Ishikawa (cell line): ENCODE results near the gene CARS1.

Source experiments
- CEBPB ChIP-seq: IDR thresholded peaks from 2 replicates; pipeline ENCODE4 v1.6.1; 2012
- CREB1 ChIP-seq: IDR thresholded peaks from 2 replicates; pipeline ENCODE4 v1.6.1; 2012; ENCODE audit warnings: low read depth
- EGR1 ChIP-seq: IDR thresholded peaks from 2 replicates; pipeline ENCODE4 v1.6.1; 2012
- EP300 ChIP-seq: IDR thresholded peaks from 2 replicates; pipeline ENCODE4 v1.6.1; 2012; ENCODE audit warnings: borderline replicate concordance
- FOXM1 ChIP-seq: IDR thresholded peaks from 2 replicates; pipeline ENCODE4 v1.6.1; 2012; ENCODE audit warnings: low read depth, borderline replicate concordance
- NFIC ChIP-seq: IDR thresholded peaks from 2 replicates; pipeline ENCODE4 v1.6.1; 2012
- RAD21 ChIP-seq: IDR thresholded peaks from 2 replicates; pipeline ENCODE4 v1.6.1; 2012; ENCODE audit warnings: low read depth
- TAF1 ChIP-seq: IDR thresholded peaks from 2 replicates; pipeline ENCODE4 v1.6.1; 2012; ENCODE audit warnings: low read depth, mild to moderate bottlenecking
- TCF12 ChIP-seq: IDR thresholded peaks from 2 replicates; pipeline ENCODE4 v1.6.1; 2012; ENCODE audit warnings: low read depth
- TEAD4 ChIP-seq: IDR thresholded peaks from 2 replicates; pipeline ENCODE4 v1.6.1; 2012
- USF1 ChIP-seq: IDR thresholded peaks from 2 replicates; pipeline ENCODE4 v1.6.1; 2012
- YY1 ChIP-seq: IDR thresholded peaks from 2 replicates; pipeline ENCODE4 v1.6.1; 2012; ENCODE audit warnings: low read depth
- ZBTB7A ChIP-seq: IDR thresholded peaks from 2 replicates; pipeline ENCODE4 v1.6.1; 2012; ENCODE audit warnings: low read depth
- TF ChIP-seq, protein P1 (sequence below): IDR thresholded peaks from 2 replicates; pipeline ENCODE4 v1.6.1; 2012
- TF ChIP-seq, protein P2 (sequence below): IDR thresholded peaks from 2 replicates; pipeline ENCODE4 v1.6.1; 2012; ENCODE audit warnings: low read depth, mild to moderate bottlenecking

The CARS1 gene

GRCh38 chr11:2955906-2956476, 101.2 kb downstream of the CARS1 start:
- no peak for TF ChIP-seq TEAD4
- no peak for TF ChIP-seq EGR1
- TF ChIP-seq USF1: no peak
- TF ChIP-seq, protein P1, sequence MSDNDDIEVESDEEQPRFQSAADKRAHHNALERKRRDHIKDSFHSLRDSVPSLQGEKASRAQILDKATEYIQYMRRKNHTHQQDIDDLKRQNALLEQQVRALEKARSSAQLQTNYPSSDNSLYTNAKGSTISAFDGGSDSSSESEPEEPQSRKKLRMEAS: no peak
- no peak for TF ChIP-seq TCF12
- no peak for TF ChIP-seq TAF1

DNA sequence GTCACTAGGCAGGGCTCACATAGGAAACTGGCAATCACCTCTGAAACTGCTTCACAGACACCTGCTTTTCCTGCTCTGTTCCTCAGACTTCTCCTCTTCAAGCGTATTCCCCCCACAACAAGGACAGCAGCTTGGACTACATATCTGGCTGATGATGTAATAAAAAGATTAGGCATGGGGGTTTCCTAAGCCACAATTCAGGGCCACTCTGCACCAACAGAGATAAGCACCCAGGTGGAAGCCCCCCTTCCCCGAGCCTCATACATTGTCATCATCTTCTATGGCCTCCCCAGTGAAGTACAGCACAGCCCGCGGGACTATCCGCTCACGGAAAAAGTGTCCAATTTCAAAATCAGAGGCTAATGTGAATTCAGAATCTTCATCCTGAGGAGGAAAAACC, 103.0 kb downstream of the CARS1 start:
- TF ChIP-seq, protein P1: no peak
- TF ChIP-seq TEAD4: no peak
- TF ChIP-seq TCF12: no peak
- TF ChIP-seq NFIC: no peak
- TF ChIP-seq FOXM1: no peak
- TF ChIP-seq, protein P2, sequence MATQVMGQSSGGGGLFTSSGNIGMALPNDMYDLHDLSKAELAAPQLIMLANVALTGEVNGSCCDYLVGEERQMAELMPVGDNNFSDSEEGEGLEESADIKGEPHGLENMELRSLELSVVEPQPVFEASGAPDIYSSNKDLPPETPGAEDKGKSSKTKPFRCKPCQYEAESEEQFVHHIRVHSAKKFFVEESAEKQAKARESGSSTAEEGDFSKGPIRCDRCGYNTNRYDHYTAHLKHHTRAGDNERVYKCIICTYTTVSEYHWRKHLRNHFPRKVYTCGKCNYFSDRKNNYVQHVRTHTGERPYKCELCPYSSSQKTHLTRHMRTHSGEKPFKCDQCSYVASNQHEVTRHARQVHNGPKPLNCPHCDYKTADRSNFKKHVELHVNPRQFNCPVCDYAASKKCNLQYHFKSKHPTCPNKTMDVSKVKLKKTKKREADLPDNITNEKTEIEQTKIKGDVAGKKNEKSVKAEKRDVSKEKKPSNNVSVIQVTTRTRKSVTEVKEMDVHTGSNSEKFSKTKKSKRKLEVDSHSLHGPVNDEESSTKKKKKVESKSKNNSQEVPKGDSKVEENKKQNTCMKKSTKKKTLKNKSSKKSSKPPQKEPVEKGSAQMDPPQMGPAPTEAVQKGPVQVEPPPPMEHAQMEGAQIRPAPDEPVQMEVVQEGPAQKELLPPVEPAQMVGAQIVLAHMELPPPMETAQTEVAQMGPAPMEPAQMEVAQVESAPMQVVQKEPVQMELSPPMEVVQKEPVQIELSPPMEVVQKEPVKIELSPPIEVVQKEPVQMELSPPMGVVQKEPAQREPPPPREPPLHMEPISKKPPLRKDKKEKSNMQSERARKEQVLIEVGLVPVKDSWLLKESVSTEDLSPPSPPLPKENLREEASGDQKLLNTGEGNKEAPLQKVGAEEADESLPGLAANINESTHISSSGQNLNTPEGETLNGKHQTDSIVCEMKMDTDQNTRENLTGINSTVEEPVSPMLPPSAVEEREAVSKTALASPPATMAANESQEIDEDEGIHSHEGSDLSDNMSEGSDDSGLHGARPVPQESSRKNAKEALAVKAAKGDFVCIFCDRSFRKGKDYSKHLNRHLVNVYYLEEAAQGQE: no peak
- TF ChIP-seq EGR1: no peak
- no peak for TF ChIP-seq CEBPB
- no peak for TF ChIP-seq EP300

DNA sequence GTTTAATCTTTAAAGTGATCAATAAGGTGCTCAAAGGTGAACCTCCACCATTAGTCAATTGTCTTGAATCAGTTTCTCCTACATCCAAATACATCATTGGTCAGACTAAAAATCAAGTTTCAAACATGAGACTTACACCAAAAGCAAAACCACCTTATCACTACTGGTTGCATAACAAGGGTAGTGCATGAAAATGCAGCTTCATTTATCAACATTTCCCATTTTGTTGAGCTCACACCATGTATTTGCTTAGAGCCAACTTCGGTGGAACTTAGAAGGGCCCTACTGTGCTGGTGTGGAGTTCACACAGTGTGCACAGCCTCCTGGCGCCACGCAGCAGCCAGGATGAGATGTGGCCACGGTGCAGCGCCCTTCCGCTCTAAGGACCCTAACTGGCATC, 104.9 kb downstream of the CARS1 start:
- TF ChIP-seq USF1 (no peak), YY1 (no peak), EP300 (no peak), TAF1 (no peak), FOXM1 (no peak), RAD21 (no peak), EGR1 (no peak), TCF12 (no peak), ZBTB7A (no peak), NFIC (no peak), CREB1 (no peak), CEBPB (no peak), TEAD4 (no peak)
- TF ChIP-seq, protein P2: no peak
- TF ChIP-seq, protein P1: no peak

DNA sequence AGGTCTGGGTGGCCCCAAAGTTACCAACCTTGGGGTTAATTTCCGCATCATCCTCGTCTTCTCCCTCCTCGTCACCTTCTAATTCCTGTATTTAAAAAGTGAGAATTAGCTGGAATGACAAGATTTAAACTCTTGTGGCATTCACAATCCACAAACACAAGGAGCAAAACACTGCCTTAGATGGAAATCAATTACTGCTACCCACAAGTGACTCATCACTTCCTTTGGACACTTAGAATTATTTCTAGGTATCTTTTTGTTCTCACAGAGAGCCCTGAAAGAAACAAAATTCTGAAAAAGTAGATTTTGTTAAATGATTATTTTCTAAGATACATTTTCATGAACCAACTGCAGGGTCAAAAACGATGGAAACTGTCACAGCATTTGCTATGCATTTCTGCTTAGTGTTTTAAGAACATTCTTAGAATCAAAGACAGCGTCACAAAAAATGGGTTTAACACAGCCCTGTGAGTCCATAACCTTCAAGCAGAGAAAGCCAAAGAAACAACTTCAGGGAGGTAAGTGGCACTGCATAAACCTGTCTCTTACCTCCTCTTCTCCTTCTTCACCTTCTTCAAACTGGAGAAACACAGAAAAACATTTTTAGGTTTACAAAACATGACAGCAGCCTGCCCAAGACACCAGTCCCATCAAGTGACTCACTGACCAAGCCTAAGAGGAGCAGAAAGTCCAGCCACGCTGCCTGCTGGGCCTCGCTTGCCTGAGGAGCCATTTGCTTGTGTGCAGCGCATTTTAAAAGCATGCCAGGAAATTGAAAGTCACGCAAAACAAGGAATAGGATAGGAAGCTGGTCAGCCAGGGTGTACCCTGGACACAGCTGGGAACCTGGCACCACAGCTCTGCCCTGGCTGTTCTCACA, 105.8 kb downstream of the CARS1 start:
- TF ChIP-seq CREB1 (no peak), TCF12 (no peak), YY1 (no peak), RAD21 (no peak), FOXM1 (no peak), NFIC (no peak), EGR1 (no peak), TAF1 (no peak), USF1 (no peak), ZBTB7A (no peak), TEAD4 (no peak), CEBPB (no peak), EP300 (no peak)
- TF ChIP-seq, protein P2: no peak
- TF ChIP-seq, protein P1: no peak
